NCI-H2227 treated with DMSO at 0.1 percent for 48 hours (cell line): ENCODE data around the gene SNRNP70.

Experiments
- DNase-seq: peaks from one replicate; lab custom pipeline; 2025; lab: John Stamatoyannopoulos, UW

The SNRNP70 gene

GRCh38 chr19:49102303-49102702, 17.1 kb downstream of the SNRNP70 start:
- DNase-seq = no peak

- DNase-seq = no peak
Observed at GRCh38 chr19:49103331-49104085, 18.3 kb downstream of the SNRNP70 start.

- DNase-seq = no peak
Observed at GRCh38 chr19:49104229-49104864, 19.1 kb downstream of the SNRNP70 start.

GRCh38 chr19:49106648-49107135, 21.4 kb downstream of the SNRNP70 start:
- no peak for DNase-seq

- DNase-seq = no peak
Observed at GRCh38 chr19:49107625-49108459, 22.6 kb downstream of the SNRNP70 start.

- no peak for DNase-seq
Observed at GRCh38 chr19:49109051-49109450, 23.8 kb downstream of the SNRNP70 start.

GRCh38 chr19:49109569-49110233, 24.4 kb downstream of the SNRNP70 start:
- no peak for DNase-seq

DNA sequence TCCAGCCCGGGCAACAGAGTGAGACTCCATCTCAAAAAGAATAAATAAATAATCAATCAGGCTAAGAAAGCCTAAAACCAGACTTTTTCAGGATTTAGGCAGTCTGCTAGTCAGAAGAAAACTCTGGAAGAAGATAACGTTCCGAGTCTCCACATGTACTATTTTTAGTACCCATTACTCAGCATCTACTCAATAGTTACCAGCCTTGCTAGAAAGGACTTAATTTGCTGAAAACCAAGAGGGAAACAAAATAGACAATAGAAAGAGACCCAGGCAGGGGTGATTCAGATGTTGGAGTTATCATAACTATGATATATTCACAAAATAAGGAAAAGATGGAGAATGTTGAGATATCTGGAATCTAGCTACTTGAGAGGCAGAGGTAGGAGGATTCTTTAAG, 25.3 kb downstream of the SNRNP70 start:
- no peak for DNase-seq

GRCh38 chr19:49111218-49111998, 26.2 kb downstream of the SNRNP70 start:
- DNase-seq = no peak

DNA sequence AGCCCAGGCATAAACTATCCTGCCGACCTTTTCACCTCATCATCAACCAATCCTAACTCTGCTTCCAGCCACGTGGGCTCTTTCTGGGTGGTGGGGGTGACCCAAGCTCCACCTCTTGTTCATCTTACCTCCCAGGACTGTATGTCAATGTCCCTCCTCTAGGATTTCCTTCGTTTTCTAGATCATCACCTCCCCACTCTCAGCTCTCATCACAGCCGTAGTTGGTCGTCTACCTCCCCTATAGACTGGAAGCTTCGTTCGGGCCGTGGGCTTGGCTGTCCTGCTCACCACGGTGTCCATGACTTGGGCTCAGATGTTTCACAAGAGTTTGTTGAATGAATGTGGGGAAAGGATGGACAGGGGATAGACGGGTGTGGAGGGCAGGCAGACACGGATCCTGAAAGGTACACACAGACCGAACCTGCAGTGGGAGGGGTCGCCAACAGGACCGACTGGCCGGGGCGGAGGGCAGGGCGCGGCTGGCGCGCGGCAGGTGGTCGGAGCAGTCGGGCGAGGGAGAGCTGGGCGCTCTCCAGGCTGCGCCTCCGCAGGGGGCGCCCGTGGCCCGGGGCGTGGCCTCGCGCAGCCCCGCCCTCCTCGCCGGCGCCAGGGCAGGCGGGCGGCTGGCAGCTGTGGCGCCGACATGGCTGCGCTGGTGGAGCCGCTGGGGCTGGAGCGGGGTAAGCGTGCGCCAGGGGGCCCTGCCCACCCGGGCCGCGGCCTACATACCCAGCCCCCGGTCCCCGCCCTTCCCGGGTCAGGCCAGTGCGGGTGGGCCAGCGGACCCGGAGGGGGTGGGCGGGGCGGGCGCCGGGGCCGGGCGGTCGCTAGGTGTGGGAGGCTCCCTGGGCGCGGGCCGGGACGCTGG, 28.7 kb downstream of the SNRNP70 start, which contains the start of gene LIN7B:
Gene LIN7B, plus strand, starts transcription at position 609 of the 868 bp plus-strand sequence. Its CDS starts 35 bp downstream, at position 644.
- peak; percentile 33 for DNase-seq

GRCh38 chr19:49114630-49115363, 29.5 kb downstream of the SNRNP70 start:
- peak; percentile 53 for DNase-seq

DNA sequence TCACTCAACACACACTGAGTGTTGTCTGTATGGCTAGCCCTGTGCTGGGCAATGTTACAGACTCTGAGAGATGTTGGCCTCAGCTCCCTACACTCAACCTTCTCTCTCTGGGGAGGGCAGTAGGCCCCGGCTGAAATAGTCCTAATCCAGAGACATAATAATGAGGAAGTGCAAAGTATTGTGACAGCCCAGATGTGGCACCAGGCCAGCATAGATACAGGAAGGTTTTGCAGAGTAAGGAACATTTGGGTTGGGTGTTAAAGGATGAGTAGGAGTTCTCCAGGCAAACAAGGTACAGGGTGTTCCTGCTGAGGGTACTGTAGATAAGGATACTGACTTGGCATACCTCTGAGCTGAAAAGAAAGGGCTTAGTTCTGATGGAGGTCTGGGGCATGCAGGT, 31.3 kb downstream of the SNRNP70 start:
- DNase-seq = no peak

DNA sequence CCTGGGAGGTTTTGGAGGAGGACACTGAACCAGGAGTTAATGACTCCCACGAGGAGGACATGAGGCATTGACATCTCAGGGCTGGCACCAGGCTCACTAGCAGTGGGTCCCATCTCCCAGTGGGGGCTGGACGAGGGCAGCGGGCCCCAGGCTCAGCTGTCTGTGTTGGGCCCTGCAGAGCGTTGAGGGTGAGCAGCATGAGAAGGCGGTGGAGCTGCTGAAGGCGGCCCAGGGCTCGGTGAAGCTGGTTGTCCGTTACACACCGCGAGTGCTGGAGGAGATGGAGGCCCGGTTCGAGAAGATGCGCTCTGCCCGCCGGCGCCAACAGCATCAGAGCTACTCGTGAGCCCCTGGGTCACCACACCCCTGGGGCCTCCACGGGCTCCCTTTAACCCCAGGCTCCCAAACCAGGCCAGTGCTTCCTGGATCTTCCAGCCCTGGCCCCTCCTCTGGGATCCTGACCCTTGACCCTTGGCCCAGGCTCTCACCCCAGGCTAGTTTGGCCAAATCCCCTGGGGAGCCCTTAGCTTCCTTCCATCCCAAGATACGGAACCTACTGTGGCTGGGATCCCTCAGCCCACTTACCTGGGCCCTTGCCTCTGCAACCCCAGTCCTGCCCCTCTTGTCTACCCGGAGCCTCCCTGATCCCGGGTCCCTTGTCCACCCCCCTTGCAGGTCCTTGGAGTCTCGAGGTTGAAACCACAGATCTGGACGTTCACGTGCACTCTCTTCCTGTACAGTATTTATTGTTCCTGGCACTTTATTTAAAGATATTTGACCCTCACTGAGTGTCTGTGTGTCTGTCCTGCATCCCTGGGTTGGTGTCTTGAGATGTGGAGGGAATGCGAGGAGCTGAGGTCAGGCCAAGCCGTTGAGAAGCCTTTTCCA, 32.7 kb downstream of the SNRNP70 start:
- no peak for DNase-seq

DNA sequence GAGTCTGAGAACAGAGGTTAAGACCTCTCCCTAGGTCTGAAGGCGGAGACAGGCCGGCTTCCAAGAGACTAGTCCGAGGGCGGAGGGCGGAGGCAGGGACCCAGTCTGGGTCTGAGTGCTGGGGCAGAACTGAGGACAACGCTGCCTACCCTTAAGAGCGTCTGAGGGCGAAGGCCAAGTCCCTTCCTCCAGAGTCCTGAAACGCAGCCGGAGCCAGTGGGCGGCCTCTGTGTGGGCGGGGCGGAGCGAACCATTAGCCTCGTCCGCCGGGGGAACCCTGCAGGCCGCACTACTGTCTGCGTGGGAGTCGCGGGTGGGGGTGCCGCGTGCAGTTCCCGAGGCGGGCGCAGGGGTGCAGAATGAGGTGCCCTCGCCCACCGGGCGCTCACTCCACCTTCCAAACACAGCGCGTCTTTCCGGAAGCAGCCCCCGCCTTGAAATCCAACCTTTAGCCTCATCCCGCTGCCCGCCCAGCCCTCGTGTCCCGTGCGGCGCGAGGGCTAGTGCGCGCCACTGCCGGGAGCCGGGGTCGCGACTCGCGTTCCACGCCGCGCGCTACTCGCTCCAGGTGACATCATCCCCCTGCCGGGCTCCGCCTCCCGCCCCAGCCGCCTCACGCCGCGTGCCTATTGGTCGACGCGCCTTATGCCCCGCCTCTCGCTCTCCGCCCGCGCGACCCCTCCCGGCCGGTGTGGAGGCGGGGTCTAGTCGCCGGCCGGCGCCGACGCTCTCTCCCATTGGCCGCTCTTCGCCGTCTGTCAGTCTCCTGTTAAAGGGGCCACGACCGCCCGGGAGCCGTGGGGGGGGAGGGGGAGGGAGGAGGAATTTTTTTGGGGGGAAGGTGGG, 33.5 kb downstream of the SNRNP70 start, which contains the start of gene C19orf73:
Gene C19orf73, minus strand, starts transcription at position 579 of the 846 bp plus-strand sequence. Its CDS starts 121 bp downstream, at position 458.
- DNase-seq = peak; percentile 85

DNA sequence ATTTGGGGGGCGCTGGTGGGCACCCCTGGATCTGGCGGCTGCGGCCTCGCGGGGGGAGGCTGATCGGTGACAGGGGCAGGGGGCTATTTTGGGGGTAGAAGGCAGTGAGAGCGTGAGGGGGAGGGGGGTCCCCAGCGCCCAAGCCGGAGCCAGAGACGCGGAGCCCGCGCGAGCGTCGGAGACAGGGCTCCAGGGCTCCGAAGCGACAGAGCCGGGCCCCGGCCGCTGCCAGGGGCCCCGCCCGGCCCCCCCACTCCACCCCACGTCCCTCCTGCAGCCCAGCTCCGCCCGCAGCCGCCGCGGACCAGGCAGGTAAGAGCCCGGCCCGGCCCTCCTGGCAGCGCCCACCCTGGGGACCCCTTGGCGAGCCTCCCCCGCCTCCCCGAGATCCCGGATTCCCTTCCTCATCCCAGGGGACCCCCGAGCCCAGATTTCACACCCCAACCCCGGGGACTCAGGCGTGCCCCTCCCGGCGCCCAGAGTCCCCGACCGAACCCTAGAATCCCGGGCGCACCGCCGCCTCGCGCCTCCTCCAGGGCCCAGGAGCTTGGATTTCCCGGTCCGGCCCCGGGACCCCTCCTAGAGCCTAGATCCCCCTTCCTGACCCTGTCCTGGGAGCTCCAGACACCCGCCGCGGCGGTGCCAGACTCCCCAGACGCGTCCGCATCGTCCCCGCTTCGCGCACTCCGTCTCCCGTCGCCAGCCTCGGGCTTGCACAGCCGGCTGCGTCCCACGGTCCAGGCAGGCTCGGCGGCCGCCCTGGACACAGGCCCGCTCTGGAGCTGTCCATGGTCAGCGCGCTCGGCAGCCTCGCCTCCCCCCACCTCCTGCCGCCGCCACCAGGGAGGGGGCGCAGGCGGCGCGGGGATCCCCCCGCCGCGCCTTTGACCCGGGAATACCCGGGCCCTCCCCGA, 34.4 kb downstream of the SNRNP70 start, which contains the start of gene PPFIA3:
Gene PPFIA3, plus strand, starts transcription at position 134 of the 914 bp plus-strand sequence. CDS start 8,330 bp downstream, outside the sequence.
- DNase-seq = no peak

DNA sequence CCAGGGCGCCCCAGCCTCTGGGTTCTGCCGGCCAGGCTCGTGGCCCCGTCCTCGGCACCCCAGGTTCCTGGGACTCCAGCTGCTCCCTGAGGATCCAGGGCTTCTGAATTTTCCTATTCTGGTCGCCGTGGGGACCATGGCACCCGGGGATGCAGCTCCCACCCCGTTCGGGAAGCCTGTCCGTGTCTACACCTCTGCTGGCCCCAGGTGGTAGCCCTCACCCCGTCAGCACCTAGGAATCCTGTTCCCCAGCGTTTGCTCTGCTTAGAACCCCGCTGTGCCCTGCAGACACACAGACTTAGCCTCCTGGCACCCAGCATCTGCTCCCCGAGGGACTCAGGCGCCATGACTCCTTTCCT, 35.1 kb downstream of the SNRNP70 start:
- DNase-seq = no peak
